ENCODE measurements around the gene CES4A.

DNA sequence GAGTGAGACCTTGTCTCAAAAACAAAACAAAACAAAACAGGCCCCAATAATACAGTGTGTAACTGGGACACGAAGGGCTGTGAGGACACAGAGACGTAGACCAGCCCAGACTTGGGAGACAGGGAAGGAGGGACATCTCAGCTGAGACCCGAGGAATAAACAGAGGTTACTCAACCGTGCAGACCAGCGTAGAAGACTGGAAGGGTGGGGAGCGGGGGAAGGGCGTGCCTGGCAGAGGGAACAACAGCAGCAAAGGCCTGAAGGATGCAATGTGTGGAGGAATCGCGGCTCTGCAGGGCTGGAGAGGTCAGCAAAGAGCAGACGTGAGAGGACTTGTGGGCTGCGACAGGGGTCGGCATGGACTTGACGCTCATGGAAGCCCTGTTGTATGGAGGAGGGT lies 11.6 kb upstream of the CES4A start:
- TF ChIP-seq CTCF (IDR thresholded peaks at IDR 0.05) (no peak), EP300 (IDR thresholded peaks at IDR 0.05) (no peak)

All from tibial nerve (tissue), 4 donors.